Endothelial cell of umbilical vein (primary cell): ENCODE data around the gene XIST. TPM values are rescaled to one million over a fixed set of nuclear protein-coding genes. Genes with fewer than 3 reads are reported as not detected.

Experiments
- BruUV-seq: library from RNA; stranded (reverse); fragments of 400-500 nt; replicated peaks from 2 replicates; lab custom pipeline; 2021; lab: Mats Ljungman, UMichigan
- CTCF ChIA-PET: fragments of 300-600, 350-600 bp; sonication (Branson Sonifier 250); formaldehyde crosslinking; loops from one replicate; lab custom pipeline; 2021; ENCODE audit warnings: antibody characterized with exemption, inconsistent platforms; lab: Charles Lee
- POLR2A ChIA-PET: fragments of 300-600, 350-600 bp; sonication (Branson Sonifier 250); formaldehyde crosslinking; loops from one replicate; lab custom pipeline; 2021; ENCODE audit warnings: antibody characterized with exemption, inconsistent platforms; lab: Charles Lee
- DNase-seq: peaks from one replicate; pipeline ENCODE4 v3.0.0-alpha.2; 2011; ENCODE audit warnings: low read depth, low spot score
- FAIRE-seq: peaks from 2 replicates; lab custom pipeline; 2011; peaks lifted over from hg19 to GRCh38; lab: Jason Lieb, UNC
- H2AFZ ChIP-seq: 2 replicates; pipeline ENCODE4 v1.6.0; 2012; ENCODE audit warnings: low read depth, low read length, control low read depth, inconsistent platforms
- H3K27ac ChIP-seq: 2 replicates; pipeline ENCODE4 v1.5.1; 2011; ENCODE audit warnings: low read depth, mild to moderate bottlenecking, control low read depth, low read length, moderate library complexity; ENCODE audit not compliant: insufficient read depth
- H3K27me3 ChIP-seq, 2 experiments: 2 replicates each; pipeline versions ENCODE4 v1.6.0 to v1.6.1; 2011; ENCODE audit warnings: low read length in 2 of 2, mixed read lengths in 1 of 2; ENCODE audit not compliant: control insufficient read depth in 2 of 2, insufficient read depth in 2 of 2
- H3K36me3 ChIP-seq, 2 experiments: 2 replicates in 1 of 2; 3 replicates in 1 of 2; pipeline ENCODE4 v1.5.1; 2011; ENCODE audit warnings: low read length in 2 of 2, mild to moderate bottlenecking in 1 of 2, moderate library complexity in 1 of 2; ENCODE audit not compliant: control insufficient read depth in 2 of 2, insufficient read depth in 2 of 2; ENCODE audit errors: extremely low read depth in 1 of 2
- H3K4me1 ChIP-seq: 3 replicates; pipeline ENCODE4 v1.5.1; 2011; ENCODE audit warnings: mild to moderate bottlenecking, low read length; ENCODE audit not compliant: control insufficient read depth, insufficient read depth; ENCODE audit errors: extremely low read depth
- H3K4me2 ChIP-seq: 2 replicates; pipeline ENCODE4 v1.6.1; 2011; ENCODE audit warnings: low read length, control low read depth, mixed read lengths; ENCODE audit not compliant: insufficient read depth
- H3K4me3 ChIP-seq, 3 experiments: fragments of 200-600 bp in 1 of 3; sonication (generic), shearing (Covaris generic) in 1 of 3; replicated peaks in 1 of 3; 2 replicates each; pipeline ENCODE4 v1.5.1; 2011 to 2016; ENCODE audit warnings: control low read depth in 3 of 3, low read length in 3 of 3, mild to moderate bottlenecking in 2 of 3, inconsistent platforms in 1 of 3, low read depth in 1 of 3, moderate library complexity in 1 of 3; ENCODE audit not compliant: insufficient read depth in 1 of 3
- H3K79me2 ChIP-seq: 2 replicates; pipeline ENCODE4 v1.6.0; 2012; ENCODE audit warnings: low read length, inconsistent platforms; ENCODE audit not compliant: control insufficient read depth, insufficient read depth
- H3K9ac ChIP-seq: replicated peaks from 2 replicates; pipeline ENCODE3; 2011; ENCODE audit warnings: low read length, control low read depth; ENCODE audit not compliant: insufficient read depth; ENCODE audit errors: extremely low read depth
- H3K9me1 ChIP-seq: replicated peaks from 3 replicates; pipeline ENCODE4 v1.6.0; 2011; ENCODE audit warnings: mild to moderate bottlenecking, low read length; ENCODE audit not compliant: control insufficient read depth, insufficient read depth; ENCODE audit errors: extremely low read depth
- H3K9me3 ChIP-seq: replicated peaks from 2 replicates; pipeline ENCODE4 v1.5.1; 2012; ENCODE audit warnings: low read length, inconsistent platforms; ENCODE audit not compliant: control insufficient read depth, insufficient read depth
- H4K20me1 ChIP-seq: replicated peaks from 2 replicates; pipeline ENCODE3; 2011; ENCODE audit warnings: mild to moderate bottlenecking, low read length; ENCODE audit not compliant: control insufficient read depth, insufficient read depth; ENCODE audit errors: extremely low read depth
- EZH2 ChIP-seq: IDR thresholded peaks from 2 replicates; pipeline ENCODE4 v1.6.1; 2012; ENCODE audit warnings: borderline replicate concordance, low read depth, mild to moderate bottlenecking, moderate library complexity, low read length, inconsistent platforms; ENCODE audit not compliant: severe bottlenecking
- FOS ChIP-seq: IDR thresholded peaks from 2 replicates; pipeline ENCODE4 v1.6.1; 2011; ENCODE audit warnings: mild to moderate bottlenecking, low read length, moderate library complexity, borderline replicate concordance; ENCODE audit not compliant: insufficient read depth
- GATA2 ChIP-seq: IDR thresholded peaks from 2 replicates; pipeline ENCODE4 v1.7.0; 2011; ENCODE audit warnings: low read depth, mild to moderate bottlenecking, moderate library complexity, mixed read lengths, low read length; ENCODE audit not compliant: insufficient read length, insufficient read depth
- JUN ChIP-seq: IDR thresholded peaks from 2 replicates; pipeline ENCODE4 v1.6.1; 2011; ENCODE audit warnings: borderline replicate concordance, low read depth; ENCODE audit not compliant: insufficient read length, insufficient read depth
- MYC ChIP-seq: IDR thresholded peaks from one replicate; pipeline ENCODE4 v1.6.1; 2011; ENCODE audit warnings: mild to moderate bottlenecking, low read depth, low read length
- POLR2A ChIP-seq: IDR thresholded peaks from 2 replicates; pipeline ENCODE4 v1.6.1; 2012; ENCODE audit warnings: low read depth, mild to moderate bottlenecking, control low read depth, low read length
- POLR2AphosphoS5 ChIP-seq: IDR thresholded peaks from 2 replicates; pipeline ENCODE4 v1.6.1; 2012; ENCODE audit warnings: low read depth, mild to moderate bottlenecking, control low read depth, low read length, moderate library complexity; ENCODE audit not compliant: insufficient read depth
- dilution Hi-C: fragments of 300-500 bp; cut with MboI; formaldehyde crosslinking; loops from one replicate; pipeline ENCODE4 v1.15.0; 2019; ENCODE audit warnings: low sequenced_read_pairs; ENCODE audit not compliant: extremely low pct_ligation_motif_present
- intact Hi-C: fragments of 100-400 bp; cut with micrococcal nuclease; formaldehyde crosslinking; loops from one replicate; pipeline ENCODE4 v1.10.0; 2022
- polyA plus RNA-seq, 4 experiments: library from polyadenylated mRNA; depleted of rRNA in 3 of 4; stranded (reverse) in 3 of 4; unstranded in 1 of 4; fragments of >200 nt; gene quantifications; 2 replicates each; pipeline versions ENCODE4 v1.2.1 to v1.2.3, GENCODE V29; 2011 to 2012; ENCODE audit warnings: missing spikeins in 1 of 4
- total RNA-seq: library from RNA; stranded (reverse); gene quantifications from 2 replicates; pipeline ENCODE4 v1.2.3, GENCODE V29; 2021
- TF ChIP-seq, protein P1 (sequence below), 2 donors: IDR thresholded peaks; 1 replicate in 1 of 2; 2 replicates in 1 of 2; pipeline ENCODE4 v1.5.1; 2011; ENCODE audit warnings: low read length in 2 of 2, mild to moderate bottlenecking in 2 of 2, moderate library complexity in 2 of 2, control low read depth in 1 of 2, inconsistent platforms in 1 of 2, low read depth in 1 of 2; ENCODE audit not compliant: insufficient read depth in 1 of 2; ENCODE audit errors: extremely low read depth in 1 of 2
- TF ChIP-seq, protein P2 (sequence below): IDR thresholded peaks from 2 replicates; pipeline ENCODE4 v1.6.1; 2011; ENCODE audit not compliant: insufficient read depth, insufficient read length

Gene XIST
- total and polyA plus RNA-seq, 2 donors (not counting 3 experiments of a cell fraction or from before 2014, with no cell fraction given), result 0.03 to 0.07 TPM

DNA sequence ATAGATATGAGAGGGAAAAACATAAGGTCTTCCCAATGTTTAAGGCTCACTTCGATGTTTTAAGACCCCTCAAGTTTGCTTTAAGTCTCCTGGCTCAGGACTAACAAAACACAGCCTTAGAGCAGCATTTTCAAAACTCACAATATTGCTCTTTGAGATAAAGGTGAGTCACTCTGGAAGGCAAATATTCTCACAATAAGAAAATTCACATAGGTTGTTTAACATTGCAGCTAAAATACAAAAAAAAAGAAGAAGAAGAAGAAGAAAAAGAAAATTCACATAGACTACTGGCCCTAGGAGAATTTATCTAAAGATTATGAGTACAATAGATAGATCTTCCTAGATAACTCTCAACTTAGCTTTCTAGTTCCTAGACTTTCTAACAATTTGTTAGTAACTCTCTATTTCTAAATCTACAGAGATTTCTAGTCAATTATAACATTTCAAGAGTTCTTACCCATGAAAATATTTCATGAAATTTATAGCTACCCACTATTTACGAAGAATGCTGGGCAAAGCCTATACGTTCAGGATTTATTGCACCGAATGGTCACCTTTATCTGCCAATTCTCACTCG is 22.5 kb downstream of the XIST start:
- ChIA-PET CTCF (interaction anchor here (0.7 kb wide), 1 partner anchor 800 kb away, joined by 4 read pairs; no protein-coding TSS in a partner anchor), POLR2A (no interaction called here)
- Histone ChIP-seq H3K36me3 (no peaks in the 10 kb centered on the region), H3K4me2 (no peak overlapping the region), H3K79me2 (no peaks in the 10 kb centered on the region), H3K27me3 (no peaks in the 10 kb centered on the region), H2AFZ (no peak overlapping the region), H3K9me3 (no peaks in the 10 kb centered on the region), H3K9ac (no peak overlapping the region), H3K4me1 (no peaks in the 10 kb centered on the region), H3K4me3 (no peak overlapping the region), H4K20me1 (no peaks in the 10 kb centered on the region), H3K27ac (no peak overlapping the region), H3K9me1 (no peaks in the 10 kb centered on the region)
- intact Hi-C loops (no loop called here), dilution Hi-C loops (no loop called here)
- BruUV-seq, result no TSS peak
- DNase-seq, result no peak
- FAIRE-seq, result no peak
- TF ChIP-seq POLR2A (no peak), MYC (no peak)

GRCh38 chrX:73828080-73828720 is 24.3 kb downstream of the XIST start:
- Histone ChIP-seq H3K79me2 (no peaks in the 10 kb centered on the region), H2AFZ (no peak overlapping the region), H3K36me3 (no peaks in the 10 kb centered on the region), H3K4me2 (no peak overlapping the region), H4K20me1 (no peaks in the 10 kb centered on the region), H3K9me3 (no peaks in the 10 kb centered on the region), H3K9me1 (no peaks in the 10 kb centered on the region), H3K4me3 (no peak overlapping the region), H3K27me3 (no peaks in the 10 kb centered on the region), H3K27ac (no peak overlapping the region), H3K9ac (no peak overlapping the region), H3K4me1 (no peaks in the 10 kb centered on the region)
- BruUV-seq, result no TSS peak
- no peak for TF ChIP-seq MYC
- TF ChIP-seq, protein P1, sequence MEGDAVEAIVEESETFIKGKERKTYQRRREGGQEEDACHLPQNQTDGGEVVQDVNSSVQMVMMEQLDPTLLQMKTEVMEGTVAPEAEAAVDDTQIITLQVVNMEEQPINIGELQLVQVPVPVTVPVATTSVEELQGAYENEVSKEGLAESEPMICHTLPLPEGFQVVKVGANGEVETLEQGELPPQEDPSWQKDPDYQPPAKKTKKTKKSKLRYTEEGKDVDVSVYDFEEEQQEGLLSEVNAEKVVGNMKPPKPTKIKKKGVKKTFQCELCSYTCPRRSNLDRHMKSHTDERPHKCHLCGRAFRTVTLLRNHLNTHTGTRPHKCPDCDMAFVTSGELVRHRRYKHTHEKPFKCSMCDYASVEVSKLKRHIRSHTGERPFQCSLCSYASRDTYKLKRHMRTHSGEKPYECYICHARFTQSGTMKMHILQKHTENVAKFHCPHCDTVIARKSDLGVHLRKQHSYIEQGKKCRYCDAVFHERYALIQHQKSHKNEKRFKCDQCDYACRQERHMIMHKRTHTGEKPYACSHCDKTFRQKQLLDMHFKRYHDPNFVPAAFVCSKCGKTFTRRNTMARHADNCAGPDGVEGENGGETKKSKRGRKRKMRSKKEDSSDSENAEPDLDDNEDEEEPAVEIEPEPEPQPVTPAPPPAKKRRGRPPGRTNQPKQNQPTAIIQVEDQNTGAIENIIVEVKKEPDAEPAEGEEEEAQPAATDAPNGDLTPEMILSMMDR (IDR thresholded peaks at IDR 0.05; ENCODE audit: extremely low read depth in 1 of 2, insufficient read depth in 1 of 2, low read depth in 1 of 2, low read length in 2 of 2), result no peak
- TF ChIP-seq, protein P2, sequence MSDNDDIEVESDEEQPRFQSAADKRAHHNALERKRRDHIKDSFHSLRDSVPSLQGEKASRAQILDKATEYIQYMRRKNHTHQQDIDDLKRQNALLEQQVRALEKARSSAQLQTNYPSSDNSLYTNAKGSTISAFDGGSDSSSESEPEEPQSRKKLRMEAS, result no peak
- TF ChIP-seq FOS, result no peak
- TF ChIP-seq GATA2, result no peak
- no peak for TF ChIP-seq JUN
- TF ChIP-seq POLR2AphosphoS5, result no peak
- no peak for TF ChIP-seq EZH2
- TF ChIP-seq POLR2A, result no peak
- DNase-seq (no peak), FAIRE-seq (no peak)
- intact Hi-C loops, result no loop called here
- CTCF ChIA-PET, result no interaction called here
- dilution Hi-C loops, result no loop called here
- POLR2A ChIA-PET, result no interaction called here
